ENCODE data around the gene PDLIM4.

Gene PDLIM4

DNA sequence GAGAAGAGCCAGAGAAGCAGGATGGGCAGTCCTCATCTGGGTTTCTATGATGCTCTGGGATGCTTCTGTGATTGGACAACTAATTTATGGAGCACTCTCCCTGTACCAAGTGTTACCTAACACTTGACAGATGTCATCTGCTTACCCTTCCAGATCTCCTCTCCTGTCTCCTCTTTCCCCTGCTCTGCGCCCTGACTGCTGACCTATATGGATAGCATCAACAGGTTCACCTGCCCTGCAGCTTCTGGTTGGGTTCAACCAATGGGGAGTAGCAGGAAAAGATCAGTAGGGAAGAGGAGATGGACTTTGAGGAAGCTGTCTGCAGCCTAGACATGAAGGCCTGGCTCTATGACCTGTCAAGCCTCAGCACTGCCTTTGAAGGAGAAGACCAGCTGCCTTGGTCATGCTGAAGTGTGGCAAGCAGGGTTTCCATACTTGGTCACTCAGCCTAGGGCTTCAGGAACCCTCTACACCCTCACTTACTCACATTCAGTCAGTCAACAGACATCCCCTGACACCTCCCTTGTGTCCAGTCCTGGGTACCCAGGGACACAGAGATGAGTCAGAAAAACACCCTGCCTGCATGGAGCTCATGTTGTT, 18.5 kb upstream of the PDLIM4 start:
- TF ChIP-seq POLR2AphosphoS5 (IDR thresholded peaks at IDR 0.05; ENCODE audit: low read depth), result no peak
- TF ChIP-seq, protein P1, sequence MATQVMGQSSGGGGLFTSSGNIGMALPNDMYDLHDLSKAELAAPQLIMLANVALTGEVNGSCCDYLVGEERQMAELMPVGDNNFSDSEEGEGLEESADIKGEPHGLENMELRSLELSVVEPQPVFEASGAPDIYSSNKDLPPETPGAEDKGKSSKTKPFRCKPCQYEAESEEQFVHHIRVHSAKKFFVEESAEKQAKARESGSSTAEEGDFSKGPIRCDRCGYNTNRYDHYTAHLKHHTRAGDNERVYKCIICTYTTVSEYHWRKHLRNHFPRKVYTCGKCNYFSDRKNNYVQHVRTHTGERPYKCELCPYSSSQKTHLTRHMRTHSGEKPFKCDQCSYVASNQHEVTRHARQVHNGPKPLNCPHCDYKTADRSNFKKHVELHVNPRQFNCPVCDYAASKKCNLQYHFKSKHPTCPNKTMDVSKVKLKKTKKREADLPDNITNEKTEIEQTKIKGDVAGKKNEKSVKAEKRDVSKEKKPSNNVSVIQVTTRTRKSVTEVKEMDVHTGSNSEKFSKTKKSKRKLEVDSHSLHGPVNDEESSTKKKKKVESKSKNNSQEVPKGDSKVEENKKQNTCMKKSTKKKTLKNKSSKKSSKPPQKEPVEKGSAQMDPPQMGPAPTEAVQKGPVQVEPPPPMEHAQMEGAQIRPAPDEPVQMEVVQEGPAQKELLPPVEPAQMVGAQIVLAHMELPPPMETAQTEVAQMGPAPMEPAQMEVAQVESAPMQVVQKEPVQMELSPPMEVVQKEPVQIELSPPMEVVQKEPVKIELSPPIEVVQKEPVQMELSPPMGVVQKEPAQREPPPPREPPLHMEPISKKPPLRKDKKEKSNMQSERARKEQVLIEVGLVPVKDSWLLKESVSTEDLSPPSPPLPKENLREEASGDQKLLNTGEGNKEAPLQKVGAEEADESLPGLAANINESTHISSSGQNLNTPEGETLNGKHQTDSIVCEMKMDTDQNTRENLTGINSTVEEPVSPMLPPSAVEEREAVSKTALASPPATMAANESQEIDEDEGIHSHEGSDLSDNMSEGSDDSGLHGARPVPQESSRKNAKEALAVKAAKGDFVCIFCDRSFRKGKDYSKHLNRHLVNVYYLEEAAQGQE (IDR thresholded peaks at IDR 0.05; ENCODE audit: insufficient replicate concordance, low read depth), result no peak
- TF ChIP-seq, protein P2, sequence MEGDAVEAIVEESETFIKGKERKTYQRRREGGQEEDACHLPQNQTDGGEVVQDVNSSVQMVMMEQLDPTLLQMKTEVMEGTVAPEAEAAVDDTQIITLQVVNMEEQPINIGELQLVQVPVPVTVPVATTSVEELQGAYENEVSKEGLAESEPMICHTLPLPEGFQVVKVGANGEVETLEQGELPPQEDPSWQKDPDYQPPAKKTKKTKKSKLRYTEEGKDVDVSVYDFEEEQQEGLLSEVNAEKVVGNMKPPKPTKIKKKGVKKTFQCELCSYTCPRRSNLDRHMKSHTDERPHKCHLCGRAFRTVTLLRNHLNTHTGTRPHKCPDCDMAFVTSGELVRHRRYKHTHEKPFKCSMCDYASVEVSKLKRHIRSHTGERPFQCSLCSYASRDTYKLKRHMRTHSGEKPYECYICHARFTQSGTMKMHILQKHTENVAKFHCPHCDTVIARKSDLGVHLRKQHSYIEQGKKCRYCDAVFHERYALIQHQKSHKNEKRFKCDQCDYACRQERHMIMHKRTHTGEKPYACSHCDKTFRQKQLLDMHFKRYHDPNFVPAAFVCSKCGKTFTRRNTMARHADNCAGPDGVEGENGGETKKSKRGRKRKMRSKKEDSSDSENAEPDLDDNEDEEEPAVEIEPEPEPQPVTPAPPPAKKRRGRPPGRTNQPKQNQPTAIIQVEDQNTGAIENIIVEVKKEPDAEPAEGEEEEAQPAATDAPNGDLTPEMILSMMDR (IDR thresholded peaks at IDR 0.05; ENCODE audit: insufficient read depth, low read length), result no peak
- TF ChIP-seq GABPA (IDR thresholded peaks at IDR 0.05; ENCODE audit: low read depth), result no peak
- TF ChIP-seq SPI1 (IDR thresholded peaks at IDR 0.05; ENCODE audit: borderline replicate concordance, low read depth), result no peak

DNA sequence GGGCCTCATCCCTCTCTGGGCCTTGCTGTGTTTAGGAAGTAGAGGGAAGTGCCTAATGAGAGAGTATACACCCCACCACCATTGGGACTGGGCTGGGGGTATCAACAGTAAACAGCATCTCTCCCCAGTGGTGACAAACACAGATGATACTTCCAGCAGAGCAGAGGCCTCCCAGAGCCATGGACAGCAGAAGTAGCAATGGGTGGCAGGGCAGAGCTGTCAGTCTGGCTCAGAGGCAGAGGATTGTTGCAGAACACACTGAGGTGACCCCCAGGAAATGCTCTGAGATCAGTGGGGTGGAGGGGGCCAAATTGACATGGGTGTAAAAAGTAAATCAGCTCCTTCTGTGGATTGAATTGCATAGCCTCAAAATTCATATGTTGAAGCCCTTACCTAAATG, 17.7 kb upstream of the PDLIM4 start:
- no peak for DNase-seq (ENCODE audit: low read depth in 1 of 2, low spot score in 1 of 2)
- TF ChIP-seq POLR2AphosphoS5 (IDR thresholded peaks at IDR 0.05; ENCODE audit: low read depth) (no peak), GABPA (IDR thresholded peaks at IDR 0.05; ENCODE audit: low read depth) (no peak), SPI1 (IDR thresholded peaks at IDR 0.05; ENCODE audit: borderline replicate concordance, low read depth) (no peak)
- TF ChIP-seq, protein P2 (IDR thresholded peaks at IDR 0.05; ENCODE audit: insufficient read depth, low read length), result no peak
- TF ChIP-seq, protein P1 (IDR thresholded peaks at IDR 0.05; ENCODE audit: insufficient replicate concordance, low read depth), result no peak

More for the DNA sequence above, 18.5 kb upstream of the PDLIM4 start:
- no peak for DNase-seq (ENCODE audit: low read depth in 1 of 2, low spot score in 1 of 2)
- Histone ChIP-seq H3K4me3 (replicated peaks; ENCODE audit: insufficient read depth, low read length) (no peak overlapping the region), H3K27me3 (ENCODE audit: insufficient read depth, poor library complexity, severe bottlenecking) (no peaks in the 10 kb centered on the region), H3K27ac (replicated peaks) (no peak overlapping the region)

DNA sequence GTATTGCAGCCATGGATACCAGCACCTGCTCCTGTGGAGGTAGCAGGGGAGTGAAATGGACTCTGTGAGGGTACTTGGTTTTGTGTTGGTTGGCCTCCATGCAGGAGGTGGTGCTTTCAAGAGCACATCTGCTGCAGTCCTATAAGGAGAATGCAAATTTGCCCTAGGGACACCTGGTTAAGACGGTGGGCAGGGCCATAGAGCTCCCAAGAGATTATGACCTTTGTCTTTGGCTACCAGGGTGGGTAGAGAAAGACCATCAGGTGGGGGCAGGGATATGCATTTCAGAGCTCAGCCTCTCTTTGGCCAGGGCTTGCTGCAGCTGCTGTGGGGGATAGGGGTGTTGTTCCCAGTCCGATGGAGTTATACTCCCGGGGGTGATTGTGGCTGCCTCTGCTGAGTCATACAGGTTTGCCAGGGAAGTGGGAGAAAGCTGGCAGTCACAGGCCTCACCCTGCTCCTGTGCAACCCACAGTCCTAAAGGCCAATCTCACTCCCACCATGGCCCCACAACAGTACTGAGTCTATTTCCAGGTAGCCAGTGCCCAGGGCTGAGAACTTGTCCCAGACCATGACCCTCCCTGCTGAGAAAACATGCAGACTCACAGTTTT, 14.0 kb upstream of the PDLIM4 start:
- DNase-seq (ENCODE audit: low read depth in 1 of 2, low spot score in 1 of 2), result no peak
- Histone ChIP-seq H3K27ac (replicated peaks) (no peak overlapping the region), H3K27me3 (ENCODE audit: insufficient read depth, poor library complexity, severe bottlenecking) (no peaks in the 10 kb centered on the region), H3K4me3 (replicated peaks; ENCODE audit: insufficient read depth, low read length) (no peak overlapping the region)
- TF ChIP-seq, protein P1 (IDR thresholded peaks at IDR 0.05; ENCODE audit: insufficient replicate concordance, low read depth), result no peak
- no peak for TF ChIP-seq SPI1 (IDR thresholded peaks at IDR 0.05; ENCODE audit: borderline replicate concordance, low read depth)
- no peak for TF ChIP-seq GABPA (IDR thresholded peaks at IDR 0.05; ENCODE audit: low read depth)
- no peak for TF ChIP-seq POLR2AphosphoS5 (IDR thresholded peaks at IDR 0.05; ENCODE audit: low read depth)
- TF ChIP-seq, protein P2 (IDR thresholded peaks at IDR 0.05; ENCODE audit: insufficient read depth, low read length), result no peak

More for the DNA sequence above, 17.7 kb upstream of the PDLIM4 start:
- Histone ChIP-seq H3K27me3 (ENCODE audit: insufficient read depth, poor library complexity, severe bottlenecking) (no peaks in the 10 kb centered on the region), H3K27ac (replicated peaks) (no peak overlapping the region), H3K4me3 (replicated peaks; ENCODE audit: insufficient read depth, low read length) (no peak overlapping the region)
